Hematopoietic multipotent progenitor cell (in vitro differentiated cells): ENCODE results near the gene EIF3J. TPM values are rescaled to one million over a fixed set of nuclear protein-coding genes. Genes with fewer than 3 reads are reported as not detected.
"Not testable (repeated sequence)": the region's sequence is repeated elsewhere in the genome, so short reads cannot be mapped to it uniquely, and the experiment has no call there.

Source experiments
- DNase-seq, 3 donors: peaks; one replicate each; pipeline ENCODE4 v3.0.0-alpha.2; 2011 to 2015; ENCODE audit warnings: low read depth in 2 of 3, low spot score in 2 of 3
- total RNA-seq: library from RNA; depleted of rRNA; stranded (reverse); fragments of >200 nt; gene quantifications from one replicate; pipeline ENCODE4 v1.2.3, GENCODE V29; 2012

The EIF3J gene, protein sequence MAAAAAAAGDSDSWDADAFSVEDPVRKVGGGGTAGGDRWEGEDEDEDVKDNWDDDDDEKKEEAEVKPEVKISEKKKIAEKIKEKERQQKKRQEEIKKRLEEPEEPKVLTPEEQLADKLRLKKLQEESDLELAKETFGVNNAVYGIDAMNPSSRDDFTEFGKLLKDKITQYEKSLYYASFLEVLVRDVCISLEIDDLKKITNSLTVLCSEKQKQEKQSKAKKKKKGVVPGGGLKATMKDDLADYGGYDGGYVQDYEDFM
- 19.7 TPM for total RNA-seq

DNA sequence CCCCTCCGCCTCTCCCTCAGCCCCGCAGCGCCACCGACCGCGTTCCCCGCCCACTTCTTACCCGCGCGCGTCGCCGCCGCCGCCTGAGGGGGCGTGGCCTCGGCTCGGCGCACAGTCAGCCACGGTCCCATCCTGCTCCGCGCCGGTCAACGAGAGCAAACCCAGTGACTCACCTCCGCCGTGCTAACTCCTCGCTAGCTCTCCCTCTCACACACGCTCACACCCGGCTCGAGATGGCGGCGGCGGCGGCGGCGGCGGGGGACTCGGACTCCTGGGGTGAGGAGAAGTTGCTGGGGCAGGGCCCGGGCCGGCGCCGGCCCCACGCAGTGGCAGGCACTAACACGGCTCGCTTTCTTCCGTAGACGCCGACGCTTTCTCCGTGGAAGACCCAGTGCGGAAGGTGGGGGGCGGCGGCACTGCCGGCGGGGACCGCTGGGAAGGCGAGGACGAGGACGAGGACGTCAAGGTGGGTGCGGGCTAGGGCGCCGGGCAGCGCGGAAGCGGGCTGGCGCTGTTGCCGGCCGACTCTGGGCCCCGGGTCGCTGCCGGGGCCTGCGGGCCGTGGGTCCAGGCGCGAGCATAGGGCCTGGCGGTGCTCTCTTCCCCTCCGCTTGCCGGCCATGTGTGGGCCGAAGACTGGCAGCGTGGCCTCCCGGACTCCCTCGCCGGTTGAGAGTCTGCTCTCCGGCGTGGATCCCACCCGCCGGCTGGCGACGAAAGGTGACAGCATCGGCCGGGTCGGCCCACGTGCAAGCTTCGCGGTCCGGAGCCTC, at the start of gene EIF3J:
EIF3J (plus strand) TSS at position 186 of the 773 bp plus-strand sequence; CDS start at position 234, 48 bp downstream.
- DNase-seq: peak; percentile 88 to 97 (median 97)

DNA sequence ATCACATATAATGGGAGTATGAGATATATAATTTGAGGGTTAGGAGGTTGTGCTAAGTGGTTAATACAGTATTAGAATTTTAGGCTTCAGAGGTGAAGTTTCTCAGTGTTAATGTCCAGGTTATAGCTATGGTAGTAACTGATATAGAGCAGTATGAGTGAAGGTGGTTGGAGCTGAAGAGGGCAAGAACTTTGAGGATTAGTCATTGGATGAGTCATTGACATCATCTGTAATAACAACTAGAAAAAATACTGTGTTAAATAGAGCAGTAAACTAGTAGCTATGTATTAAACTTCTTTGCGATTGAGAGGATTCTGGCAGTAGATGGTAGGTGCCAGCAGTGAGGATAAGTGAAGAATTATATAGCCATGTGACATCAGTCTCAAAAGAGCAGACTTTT, 47.5 kb upstream of the EIF3J start:
- peak in 1 of 3 donors; percentile 8 for DNase-seq

DNA sequence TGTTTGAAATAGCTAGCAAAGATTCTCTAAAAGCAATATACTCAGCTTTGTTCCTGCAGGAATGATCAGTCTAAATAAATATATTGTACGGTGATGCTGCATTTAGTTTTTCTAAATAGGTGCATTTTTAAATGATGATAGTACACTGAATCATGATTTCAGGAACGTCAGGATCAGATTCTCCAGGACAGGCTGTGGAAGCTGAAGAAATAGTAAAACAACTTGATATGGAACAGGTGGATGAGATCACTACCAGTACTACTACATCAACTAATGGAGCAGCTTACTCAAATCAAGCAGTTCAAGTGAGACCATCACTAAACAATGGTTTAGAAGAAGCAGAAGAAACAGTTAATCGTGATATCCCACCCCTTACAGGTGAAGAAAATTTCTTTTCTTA, 46.3 kb upstream of the EIF3J start:
- no peak for DNase-seq

DNA sequence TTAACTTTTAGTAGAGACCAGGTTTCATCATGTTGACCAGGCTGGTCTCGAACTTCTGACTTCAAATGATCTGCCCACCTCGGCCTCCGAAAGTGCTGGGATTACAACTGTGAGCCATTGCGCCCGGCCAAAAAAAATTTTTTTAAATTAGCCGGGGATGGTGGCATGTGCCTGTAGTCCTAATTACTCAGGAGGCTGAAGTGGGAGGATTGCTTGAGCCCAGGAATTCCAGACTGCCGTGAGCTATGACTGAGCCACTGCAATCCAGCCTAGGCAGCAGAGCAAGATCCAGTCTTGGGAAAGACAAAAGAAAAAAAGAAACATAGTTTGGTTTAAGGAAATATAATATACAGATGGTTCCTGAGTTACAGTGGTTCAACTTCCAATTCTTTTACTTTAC, 44.9 kb upstream of the EIF3J start:
- DNase-seq: no peak

DNA sequence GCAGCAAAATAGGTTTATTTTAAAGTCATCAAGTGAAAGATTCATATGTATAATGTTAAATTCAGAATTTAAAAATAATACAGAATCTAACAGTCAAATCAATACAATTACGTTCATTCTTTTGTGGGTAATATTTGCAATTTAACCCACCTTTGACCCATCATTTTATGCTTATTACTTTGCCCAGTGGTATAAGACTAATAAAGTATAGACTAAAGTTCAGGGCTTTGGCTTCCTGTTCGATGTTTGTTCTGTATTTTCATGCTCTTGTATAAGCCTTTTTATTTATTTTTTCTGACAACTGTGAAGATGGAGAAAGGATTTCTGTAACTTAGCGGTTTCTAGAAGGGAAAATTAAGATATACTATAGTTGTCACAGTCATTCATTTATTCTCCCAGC, 44.3 kb upstream of the EIF3J start:
- no peak for DNase-seq

DNA sequence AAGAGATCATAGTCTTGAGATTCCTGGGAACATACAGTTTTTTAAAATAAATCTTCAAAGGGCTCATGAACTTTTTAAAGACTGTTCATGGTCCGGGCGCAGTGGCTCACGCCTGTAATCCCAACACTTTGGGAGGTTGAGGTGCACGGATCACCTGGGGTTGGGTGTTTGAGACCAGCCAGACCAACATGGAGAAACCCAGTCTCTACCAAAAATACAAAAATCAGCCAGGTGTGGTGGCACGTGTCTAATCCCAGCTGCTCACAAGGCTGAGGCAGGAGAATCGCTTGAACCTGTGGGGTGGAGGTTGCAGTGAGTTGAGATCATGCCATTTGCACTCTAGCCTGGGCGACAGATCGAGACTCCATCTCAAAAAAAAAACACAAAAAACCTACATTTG, 41.4 kb upstream of the EIF3J start:
- no peak for DNase-seq

DNA sequence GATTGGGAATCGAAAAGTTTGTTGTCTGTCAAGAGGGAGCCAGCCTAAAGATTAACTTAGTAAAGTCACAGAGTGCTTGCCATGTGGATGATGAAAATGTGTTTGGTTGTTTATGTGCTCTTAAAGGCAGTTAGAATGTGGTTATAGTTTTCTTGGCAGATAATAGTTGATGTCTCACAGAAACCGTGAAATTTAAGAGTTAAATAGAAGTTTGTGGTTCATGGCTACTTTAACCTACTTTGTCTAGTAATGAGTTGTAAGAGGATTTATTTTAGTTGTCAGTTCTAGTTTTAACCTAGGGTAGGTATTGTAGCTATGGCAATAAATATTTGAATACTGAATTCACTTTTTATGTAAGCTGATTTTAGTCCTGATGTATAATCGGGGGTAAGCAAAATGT, 36.4 kb upstream of the EIF3J start:
- DNase-seq: no peak

DNA sequence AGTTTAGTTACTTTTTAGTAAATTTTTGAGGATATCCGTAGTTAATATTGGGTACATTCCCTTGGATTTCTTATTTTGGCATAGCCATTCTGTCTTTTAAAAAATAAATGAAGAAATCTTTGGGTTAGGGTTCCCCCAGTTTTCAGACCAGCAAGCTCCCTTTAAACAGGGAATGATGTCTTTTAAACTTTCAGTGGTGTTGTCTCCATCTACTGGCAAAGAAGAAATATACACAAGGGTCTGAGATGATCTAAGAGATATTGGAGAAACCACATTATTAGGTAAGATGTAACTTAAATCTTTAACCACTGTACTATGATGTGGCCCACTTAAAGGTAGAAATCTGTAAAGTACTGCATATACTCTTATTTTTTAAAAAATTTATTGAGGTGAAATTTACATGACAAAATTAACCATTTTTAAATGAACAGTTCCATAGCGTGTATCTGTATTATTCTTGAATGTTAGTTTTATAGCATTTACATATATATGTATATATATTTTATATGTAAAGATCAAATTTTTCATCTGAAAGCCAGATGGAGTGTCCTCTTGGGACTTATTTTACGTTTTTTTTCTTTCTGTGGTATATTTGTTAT, 35.1 kb upstream of the EIF3J start:
- DNase-seq: peak in 2 of 3 donors; percentile 39 to 51

DNA sequence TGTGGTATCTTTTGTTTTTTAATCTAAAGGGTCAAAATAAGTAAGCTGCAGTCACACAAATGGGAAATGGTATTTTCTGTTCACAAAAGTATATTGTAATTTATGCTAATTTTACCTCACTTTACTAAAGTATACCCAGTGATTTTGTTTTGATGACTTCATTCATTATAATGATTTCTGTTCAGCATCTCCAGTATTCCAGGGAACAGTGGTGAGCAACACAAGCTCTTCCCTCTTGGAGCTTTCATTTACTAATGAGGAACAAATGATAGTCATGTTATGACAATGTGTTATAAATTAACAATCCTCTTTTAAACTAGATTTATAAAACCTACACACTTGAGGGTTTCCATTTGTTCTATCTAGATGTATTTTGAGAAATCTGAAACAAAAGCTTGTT, 20.5 kb upstream of the EIF3J start:
- DNase-seq: no peak

DNA sequence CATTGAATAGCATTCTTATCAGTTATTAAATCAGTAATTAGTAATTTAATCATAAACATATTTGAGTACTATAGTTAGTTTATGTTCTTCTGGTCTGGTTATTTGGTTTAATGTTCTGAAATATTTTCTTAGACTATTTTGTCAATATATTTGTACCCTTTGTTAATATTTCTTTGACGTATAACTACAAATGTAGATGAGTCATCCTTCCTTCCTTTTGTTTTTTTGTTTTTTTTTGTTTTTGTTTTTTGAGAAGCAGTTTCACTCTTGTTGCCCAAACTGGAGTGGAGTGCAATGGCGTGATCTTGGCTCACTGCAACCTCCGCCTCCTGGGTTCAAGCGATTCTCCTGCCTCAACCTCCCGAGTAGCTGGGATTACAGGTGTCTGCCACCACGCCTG, 17.4 kb upstream of the EIF3J start:
- no peak for DNase-seq

DNA sequence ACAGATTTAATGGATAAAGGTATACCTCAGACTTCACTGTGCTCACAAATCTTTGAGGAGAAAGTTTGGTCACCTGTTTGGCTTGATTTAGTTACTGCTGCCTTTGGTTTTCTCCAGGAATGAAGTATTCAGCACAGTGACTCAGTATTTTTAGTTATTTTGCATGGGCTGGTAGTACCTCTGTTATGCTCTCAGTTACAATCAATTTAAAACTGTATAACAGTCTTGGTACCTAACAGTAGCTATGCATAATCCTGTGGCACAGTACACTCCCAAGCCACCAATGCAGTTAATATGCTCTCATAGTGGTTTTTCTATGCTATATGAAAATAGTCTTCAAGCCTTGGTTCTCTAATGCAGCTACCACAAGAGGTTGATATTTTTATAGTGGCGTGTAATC, 11.9 kb upstream of the EIF3J start:
- DNase-seq: no peak

DNA sequence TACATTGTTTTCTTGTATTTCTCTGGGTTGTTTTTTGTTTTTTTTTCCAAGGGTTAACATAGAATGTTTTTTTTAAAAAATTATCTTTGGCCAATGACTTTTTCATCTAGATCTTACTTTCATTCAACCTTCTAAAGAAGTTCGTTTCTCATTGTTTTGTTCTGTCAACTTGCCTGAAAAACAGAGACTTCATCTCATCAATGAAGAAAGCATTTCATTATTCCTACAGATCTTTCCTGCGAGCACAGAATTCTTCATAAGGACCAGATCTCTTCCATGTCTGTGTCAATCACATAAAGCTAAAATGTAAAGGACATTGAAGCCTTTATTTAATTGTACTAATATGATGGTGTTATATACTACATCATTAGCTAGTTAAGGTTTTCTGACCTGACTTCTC, 9.7 kb upstream of the EIF3J start:
- DNase-seq: no peak

DNA sequence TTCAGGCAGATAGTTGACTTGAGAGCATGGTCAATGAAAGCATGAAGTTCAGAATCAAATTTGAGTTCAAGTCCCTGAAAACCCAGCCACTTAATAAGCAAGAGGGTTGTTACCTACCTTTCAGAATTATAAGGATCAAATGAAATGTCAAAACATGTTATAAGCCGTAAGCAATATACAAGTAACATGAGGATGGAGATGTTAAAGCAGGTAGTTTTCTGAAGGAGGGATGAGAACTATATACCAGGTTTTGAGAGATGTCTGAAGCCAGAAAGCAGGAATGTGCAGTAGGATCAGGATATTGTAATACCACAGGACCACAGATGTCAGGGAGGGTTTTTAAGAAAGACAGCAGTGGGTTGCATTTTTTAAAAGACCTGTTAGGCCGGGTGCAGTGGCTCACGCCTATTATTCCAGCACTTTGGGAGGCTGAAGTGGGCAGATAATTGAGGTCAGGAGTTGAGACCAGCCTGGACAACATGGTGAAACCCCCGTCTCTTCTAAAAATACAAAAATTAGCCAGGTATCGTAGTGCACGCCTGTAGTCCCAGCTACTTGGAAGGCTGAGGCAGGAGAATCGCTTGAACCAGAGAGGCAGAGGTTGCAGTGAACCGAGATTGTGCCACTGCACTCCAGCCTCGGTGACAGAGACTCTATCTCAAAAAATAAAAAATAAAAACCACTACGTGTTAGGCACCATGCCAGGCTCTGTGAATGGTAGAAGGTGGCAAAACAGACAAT, 6.9 kb upstream of the EIF3J start:
- no peak for DNase-seq

DNA sequence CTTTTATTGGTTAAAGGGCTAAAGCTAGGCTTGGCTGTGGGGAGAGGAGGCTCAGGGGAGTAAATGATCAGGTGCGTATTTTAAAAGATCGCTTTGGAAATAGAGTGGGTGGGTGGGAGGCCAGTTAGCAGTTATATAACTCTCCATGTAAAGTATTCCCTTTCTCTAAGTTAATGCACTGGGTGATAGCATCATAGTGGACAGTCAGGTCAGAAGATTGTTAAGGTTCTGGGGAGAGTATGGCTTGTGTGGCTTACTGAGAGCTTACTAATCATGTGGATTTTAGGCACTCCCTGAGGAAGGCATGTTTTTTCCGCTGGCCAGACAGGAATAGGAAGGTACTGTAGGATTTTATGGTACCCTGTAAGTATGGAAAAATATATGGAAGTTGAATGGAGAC, 6.3 kb upstream of the EIF3J start:
- DNase-seq: no peak

DNA sequence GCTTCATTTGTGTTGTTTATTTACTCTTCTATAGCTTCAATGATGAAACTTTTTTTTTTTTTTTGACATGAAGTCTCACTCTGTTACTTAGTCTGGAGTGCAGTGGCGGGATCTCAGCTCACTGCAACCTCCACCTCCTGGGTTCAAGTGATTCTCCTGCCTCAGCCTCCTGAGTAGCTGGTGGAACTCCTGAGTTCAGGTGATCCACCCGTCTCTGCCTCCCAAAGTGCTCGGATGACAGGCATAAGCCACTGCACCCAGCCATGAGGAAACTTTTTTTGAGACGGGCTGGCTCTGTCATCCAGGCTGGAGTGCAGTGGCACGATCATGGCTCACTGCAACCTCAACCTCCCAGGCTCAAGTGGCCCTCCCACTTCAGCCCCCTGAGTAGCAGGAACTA, 4.7 kb upstream of the EIF3J start:
- not testable (repeated sequence) for DNase-seq

DNA sequence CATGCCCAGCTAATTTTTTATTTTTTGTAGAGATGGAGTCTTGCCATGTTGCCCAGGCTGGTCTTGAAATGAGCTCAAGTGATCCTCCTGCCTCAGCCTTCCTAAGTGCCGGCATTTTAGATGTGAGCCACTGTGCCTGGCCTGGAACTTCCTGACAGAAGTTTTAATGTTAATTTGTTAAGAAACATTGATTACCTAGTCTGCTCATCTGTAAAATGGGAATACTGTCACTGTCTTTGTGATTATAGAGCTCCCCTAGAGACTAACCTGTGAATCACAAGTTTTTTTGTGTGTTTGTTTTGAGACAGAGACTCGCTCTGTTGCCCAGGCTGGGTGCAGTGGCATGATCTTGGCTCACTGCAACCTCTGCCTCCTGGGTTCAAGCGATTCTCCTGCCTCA, 4.3 kb upstream of the EIF3J start:
- DNase-seq: no peak

DNA sequence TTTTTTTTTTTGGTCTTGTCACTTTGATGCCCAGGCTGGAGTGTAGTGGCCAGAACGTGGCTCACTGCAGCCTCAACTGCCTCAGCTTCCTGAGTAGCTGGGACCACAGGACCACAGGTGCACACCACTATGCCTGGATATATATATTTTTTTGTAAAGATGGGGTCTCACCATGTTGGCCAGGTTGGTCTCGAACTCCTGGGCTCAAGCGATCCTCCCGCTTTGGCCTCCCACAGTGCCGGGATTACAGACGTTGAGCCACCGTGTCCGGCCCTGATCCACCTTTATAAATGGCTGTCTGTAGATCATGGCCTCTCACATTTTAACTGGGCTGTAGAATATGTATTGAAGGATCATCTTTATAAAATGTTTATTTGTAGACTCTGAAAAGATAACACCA, 1.9 kb upstream of the EIF3J start:
- no peak for DNase-seq

DNA sequence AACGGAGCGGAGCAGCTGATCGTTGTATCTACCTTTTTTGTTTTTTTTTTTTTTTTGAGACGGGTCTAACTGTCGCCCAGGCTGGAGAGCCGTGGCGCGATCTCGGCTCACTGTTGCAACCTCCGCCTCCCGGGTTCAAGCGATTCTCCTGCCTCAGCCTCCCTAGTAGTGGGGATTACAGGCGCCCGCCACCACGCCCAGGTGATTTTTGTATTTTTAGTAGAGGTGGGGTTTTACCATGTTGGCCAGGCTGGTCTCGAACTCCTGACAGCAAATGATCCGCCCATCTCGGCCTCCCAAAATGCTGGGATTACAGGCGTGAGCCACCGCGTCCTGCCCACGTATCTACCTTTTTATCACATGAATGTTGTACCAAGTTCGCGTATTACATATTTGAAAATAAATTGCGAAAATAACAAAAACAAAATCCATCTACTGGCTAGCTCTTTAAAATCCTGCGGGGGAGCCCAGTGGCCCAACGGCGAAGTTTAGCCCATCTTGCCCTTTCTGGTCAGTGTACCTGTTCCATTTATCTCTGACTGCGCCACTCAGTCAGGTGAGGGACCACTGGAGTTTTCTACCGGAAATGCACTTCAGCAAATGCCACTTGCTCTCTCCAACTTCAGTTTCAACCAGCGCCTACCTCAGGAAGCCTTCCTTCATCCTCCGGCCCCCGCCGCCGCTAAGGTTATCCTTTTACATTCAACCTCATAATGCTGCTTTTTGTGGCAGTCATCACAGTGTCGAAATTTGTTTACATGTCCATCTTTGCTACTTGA, 1.2 kb upstream of the EIF3J start:
- no peak for DNase-seq

DNA sequence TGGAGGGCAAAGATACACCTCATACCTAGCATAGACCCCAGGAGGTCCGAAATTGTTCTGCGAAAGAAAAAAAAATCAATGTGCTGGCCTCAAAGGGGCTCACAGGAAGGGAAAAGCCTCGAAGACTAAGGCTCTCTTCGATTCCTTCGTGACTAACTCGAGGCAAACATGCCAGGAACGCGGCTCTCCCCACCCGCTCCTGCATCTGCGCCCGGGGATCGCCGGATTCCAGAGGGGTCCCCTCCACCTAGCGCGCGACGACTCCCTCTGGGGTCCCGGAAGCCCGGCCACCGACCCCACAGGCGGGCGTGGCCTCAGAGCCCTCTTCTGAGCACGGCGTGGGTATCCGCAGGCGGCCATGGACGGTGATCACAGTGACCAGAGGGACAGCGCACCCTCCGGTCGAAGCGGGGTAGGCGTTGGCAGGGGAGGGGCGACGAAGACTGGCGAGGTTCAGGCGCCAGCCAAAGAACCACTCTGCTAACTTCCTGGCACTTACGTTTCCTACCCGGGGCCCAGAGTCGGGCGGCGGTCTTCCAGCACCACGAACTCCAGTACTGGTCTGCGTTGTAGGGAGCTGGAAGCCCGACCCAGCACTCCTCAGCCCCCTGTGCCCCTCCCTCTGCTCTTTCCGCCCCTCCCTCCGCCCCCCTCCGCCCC, 515 bp upstream of the EIF3J start:
- peak in 2 of 3 donors; percentile 64 to 89 for DNase-seq

DNA sequence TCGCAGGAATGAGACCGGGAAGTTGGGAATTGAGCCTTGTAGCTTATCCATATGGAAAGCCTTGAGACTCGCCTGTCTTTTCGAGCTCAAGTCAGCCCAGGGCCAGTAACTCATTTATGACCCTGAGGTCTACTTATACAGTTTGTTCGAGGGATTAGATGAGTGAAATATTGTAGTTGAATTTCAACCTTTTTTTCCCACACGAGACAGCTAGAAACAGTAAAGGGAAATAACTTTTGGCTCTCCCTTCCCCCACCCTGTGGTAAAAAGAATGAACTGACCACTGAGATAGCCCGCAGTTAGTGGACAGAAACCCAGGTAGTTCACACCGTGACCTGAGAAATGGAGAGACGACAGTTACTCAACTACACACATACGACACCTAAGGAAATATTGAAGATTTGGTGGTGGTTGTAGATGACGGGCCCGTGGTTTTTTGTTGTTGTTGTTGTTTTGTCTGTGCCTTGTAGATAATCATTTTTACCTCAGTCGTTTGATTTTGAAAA, 841 bp downstream of the EIF3J start:
- peak in 2 of 3 donors; percentile 14 to 16 for DNase-seq
